K562 (cell line): ENCODE results near the gene RPS23. TPM values are rescaled to one million over a fixed set of nuclear protein-coding genes. Genes with fewer than 3 reads are reported as not detected.

Source experiments
- ADNP ChIP-seq: fragments of 200-800 bp; sonication (Bioruptor generic); IDR thresholded peaks from 2 replicates; pipeline ENCODE4 v1.6.1; 2016; ENCODE audit warnings: missing genetic modification characterization, missing compliant biosample characterization
- CLOCK ChIP-seq: fragments of 250-450 bp; sonication (Bioruptor Pico); IDR thresholded peaks from 2 replicates; pipeline ENCODE4 v1.4.0; 2020; ENCODE audit warnings: mild to moderate bottlenecking, moderate library complexity, borderline replicate concordance
- EWSR1 ChIP-seq: fragments of 450-650 bp; IDR thresholded peaks from 2 replicates; pipeline ENCODE4 v1.6.1; 2018; ENCODE audit warnings: borderline replicate concordance, mild to moderate bottlenecking, low read depth, moderate library complexity; ENCODE audit not compliant: partially characterized antibody
- HCFC1 ChIP-seq: IDR thresholded peaks from 2 replicates; pipeline ENCODE4 v1.6.1; 2012; ENCODE audit warnings: low read depth, low read length, improper control_type of control experiment
- HLTF ChIP-seq: fragments of 450-650 bp; IDR thresholded peaks from 2 replicates; pipeline ENCODE4 v1.6.1; 2016
- MED1 ChIP-seq: sonication (generic); formaldehyde crosslinking; IDR thresholded peaks from 2 replicates; pipeline ENCODE4 v1.8.1; 2023; ENCODE audit warnings: missing genetic modification reagents, borderline replicate concordance
- NR1H2 ChIP-seq: sonication (generic); formaldehyde crosslinking; IDR thresholded peaks from 2 replicates; pipeline ENCODE4 v1.4.0; 2020; ENCODE audit warnings: mild to moderate bottlenecking, missing genetic modification reagents
- POLR2AphosphoS5 ChIP-seq: IDR thresholded peaks from 2 replicates; pipeline ENCODE4 v1.6.1; 2011; ENCODE audit warnings: mild to moderate bottlenecking, low read depth, low read length, moderate library complexity; ENCODE audit not compliant: control insufficient read depth, insufficient read depth
- REST ChIP-seq, 2 experiments: fragments of 450-650 bp; formaldehyde crosslinking in 1 of 2; IDR thresholded peaks; 2 replicates each; pipeline versions ENCODE4 v1.4.0 to v1.6.1; 2014 to 2020; ENCODE audit warnings: mild to moderate bottlenecking in 2 of 2, borderline replicate concordance in 1 of 2, low read depth in 1 of 2
- RHOXF2B ChIP-seq: fragments of 250-450 bp; sonication (Bioruptor Pico); conservative IDR thresholded peaks from 2 replicates; pipeline ENCODE4 v1.5.1; 2021
- SP1 ChIP-seq: sonication (generic); formaldehyde crosslinking; IDR thresholded peaks from 2 replicates; pipeline ENCODE4 v1.8.1; 2022; ENCODE audit warnings: mild to moderate bottlenecking, missing genetic modification reagents
- STAG1 ChIP-seq: sonication (generic); formaldehyde crosslinking; IDR thresholded peaks from 2 replicates; pipeline ENCODE4 v1.5.0; 2020; ENCODE audit warnings: missing genetic modification reagents, borderline replicate concordance
- ZNF124 ChIP-seq: sonication (generic); formaldehyde crosslinking; IDR thresholded peaks from 2 replicates; pipeline ENCODE4 v1.8.1; 2022; ENCODE audit warnings: missing genetic modification reagents
- ZNF311 ChIP-seq: fragments of 250-450 bp; sonication (Bioruptor Pico); IDR thresholded peaks from 2 replicates; pipeline ENCODE4 v1.4.0; 2020; ENCODE audit warnings: mild to moderate bottlenecking, moderate library complexity
- ZNF695 ChIP-seq: fragments of 450-650 bp; formaldehyde crosslinking; IDR thresholded peaks from 2 replicates; pipeline ENCODE4 v1.4.0; 2020; ENCODE audit warnings: mild to moderate bottlenecking, moderate library complexity
- ZNF780A ChIP-seq: fragments of 250-450 bp; sonication (Bioruptor Pico); IDR thresholded peaks from 2 replicates; pipeline ENCODE4 v1.5.0; 2021; ENCODE audit warnings: mild to moderate bottlenecking
- polyA plus RNA-seq, 8 experiments: library from polyadenylated mRNA; depleted of rRNA in 4 of 8; stranded (reverse) in 5 of 8; unstranded in 3 of 8; fragments of >200 nt; fragmentation: Nextera tagmentation in 2 of 8; fragmentation: Illumina TruSeq in 1 of 8; extraction: Ambion mirVana in 2 of 8; extraction: Trizol in 1 of 8; gene quantifications; 2 replicates each; pipeline versions ENCODE4 v1.2.1 to v1.2.3, GENCODE V29; 2011 to 2014; ENCODE audit warnings: inconsistent platforms in 1 of 8, missing spikeins in 1 of 8
- total RNA-seq, 7 experiments: library from RNA; depleted of rRNA in 6 of 7; stranded (reverse); fragments of >200 nt in 6 of 7; fragmentation: Illumina TruSeq in 2 of 7; extraction: Trizol in 2 of 7; gene quantifications; 2 replicates each; pipeline versions ENCODE4 v1.2.1 to v1.2.3, GENCODE V29; 2011 to 2021; ENCODE audit warnings: low replicate concordance in 1 of 7
- TF ChIP-seq, protein P1 (sequence below): IDR thresholded peaks from 3 replicates; pipeline ENCODE4 v1.6.1; 2011; ENCODE audit warnings: borderline replicate concordance, mild to moderate bottlenecking; ENCODE audit not compliant: insufficient read length, insufficient read depth
- TF ChIP-seq, protein P2 (sequence below): fragments of 250-450 bp; sonication (Bioruptor Pico); IDR thresholded peaks from 2 replicates; pipeline ENCODE4 v1.8.0; 2021; ENCODE audit warnings: moderate library complexity, mild to moderate bottlenecking, inconsistent platforms

The RPS23 gene
- total and polyA plus RNA-seq, 9 of the 15 experiments (the other 6 are each of a cell fraction or from before 2014, with no cell fraction given), result 3,252 to 10,689 (median 6,302) TPM

- TF ChIP-seq ZNF311 (CRISPR knock-in tag) (no peak), NR1H2 (CRISPR knock-in tag) (no peak), EWSR1 (peak; percentile 90), MED1 (CRISPR knock-in tag) (no peak), ZNF780A (CRISPR knock-in tag) (no peak), REST (IDR thresholded peaks at IDR 0.05; ENCODE audit: borderline replicate concordance) (no peak), REST (CRISPR knock-in tag; IDR thresholded peaks at IDR 0.05; ENCODE audit: low read depth) (no peak), HCFC1 (no peak), STAG1 (no peak), ZNF695 (CRISPR knock-in tag) (no peak), CLOCK (no peak), POLR2AphosphoS5 (no peak), ZNF124 (no peak), ADNP (tag) (no peak), RHOXF2B (CRISPR knock-in tag) (no peak), SP1 (CRISPR knock-in tag) (no peak), HLTF (no peak)
- TF ChIP-seq, protein P1, sequence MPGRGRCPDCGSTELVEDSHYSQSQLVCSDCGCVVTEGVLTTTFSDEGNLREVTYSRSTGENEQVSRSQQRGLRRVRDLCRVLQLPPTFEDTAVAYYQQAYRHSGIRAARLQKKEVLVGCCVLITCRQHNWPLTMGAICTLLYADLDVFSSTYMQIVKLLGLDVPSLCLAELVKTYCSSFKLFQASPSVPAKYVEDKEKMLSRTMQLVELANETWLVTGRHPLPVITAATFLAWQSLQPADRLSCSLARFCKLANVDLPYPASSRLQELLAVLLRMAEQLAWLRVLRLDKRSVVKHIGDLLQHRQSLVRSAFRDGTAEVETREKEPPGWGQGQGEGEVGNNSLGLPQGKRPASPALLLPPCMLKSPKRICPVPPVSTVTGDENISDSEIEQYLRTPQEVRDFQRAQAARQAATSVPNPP, result no peak
- TF ChIP-seq, protein P2, sequence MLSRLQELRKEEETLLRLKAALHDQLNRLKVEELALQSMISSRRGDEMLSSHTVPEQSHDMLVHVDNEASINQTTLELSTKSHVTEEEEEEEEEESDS (CRISPR knock-in tag), result no peak
Observed at GRCh38 chr5:82275216-82275664, 2.9 kb downstream of the RPS23 start (continued).
